CD4-positive, alpha-beta T cell treated with Interferon gamma for 1 hour (primary cell): Measurements from ENCODE around the gene METTL8.
"Not testable (repeated sequence)": the region's sequence is repeated elsewhere in the genome, so short reads cannot be mapped to it uniquely, and the experiment has no call there.

ENCODE experiments used
- DNase-seq: peaks from one replicate; pipeline ENCODE4 v3.0.0-alpha.2; 2020

METTL8 gene

GRCh38 chr2:171394164-171394740 is 39.5 kb downstream of the METTL8 start:
- DNase-seq = no peak

GRCh38 chr2:171393487-171393886 is 40.3 kb downstream of the METTL8 start:
- no peak for DNase-seq

- DNase-seq = no peak
These were observed 42.3 kb downstream of the METTL8 start for GRCh38 chr2:171391532-171391931.

- no peak for DNase-seq
These were observed 42.8 kb downstream of the METTL8 start for GRCh38 chr2:171390941-171391516.

- no peak for DNase-seq
These were observed 44.0 kb downstream of the METTL8 start for GRCh38 chr2:171389780-171390179.

- DNase-seq = no peak
These were observed 44.5 kb downstream of the METTL8 start for GRCh38 chr2:171389325-171389724.

GRCh38 chr2:171387052-171387451 is 46.7 kb downstream of the METTL8 start:
- DNase-seq = no peak

- DNase-seq = no peak
These were observed 47.2 kb downstream of the METTL8 start for GRCh38 chr2:171386627-171387026.

GRCh38 chr2:171383134-171383533 is 50.7 kb downstream of the METTL8 start:
- DNase-seq = no peak

- not testable (repeated sequence) for DNase-seq
These were observed 51.6 kb downstream of the METTL8 start for GRCh38 chr2:171382175-171382574.

GRCh38 chr2:171377852-171378251 is 55.9 kb downstream of the METTL8 start:
- DNase-seq = not testable (repeated sequence)

GRCh38 chr2:171367692-171368091 is 66.1 kb downstream of the METTL8 start:
- no peak for DNase-seq

- DNase-seq = no peak
These were observed 68.0 kb downstream of the METTL8 start for GRCh38 chr2:171365778-171366177.

- DNase-seq = no peak
These were observed 68.6 kb downstream of the METTL8 start for GRCh38 chr2:171365232-171365631.

- no peak for DNase-seq
These were observed 71.4 kb downstream of the METTL8 start for GRCh38 chr2:171362396-171362795.

GRCh38 chr2:171360905-171361304 is 72.9 kb downstream of the METTL8 start:
- no peak for DNase-seq

GRCh38 chr2:171353746-171354145 is 80.0 kb downstream of the METTL8 start:
- not testable (repeated sequence) for DNase-seq

GRCh38 chr2:171348056-171348455 is 85.7 kb downstream of the METTL8 start:
- no peak for DNase-seq

GRCh38 chr2:171347591-171348032 is 86.2 kb downstream of the METTL8 start:
- no peak for DNase-seq

GRCh38 chr2:171346723-171347557 is 86.8 kb downstream of the METTL8 start:
- DNase-seq = no peak

- DNase-seq = no peak
These were observed 87.6 kb downstream of the METTL8 start for GRCh38 chr2:171345971-171346722.

- no peak for DNase-seq
These were observed 89.6 kb downstream of the METTL8 start for GRCh38 chr2:171344182-171344581.

- no peak for DNase-seq
These were observed 91.8 kb downstream of the METTL8 start for GRCh38 chr2:171342067-171342413.
